HepG2 (cell line): ENCODE results near the gene KLHL5. TPM values are rescaled to one million over a fixed set of nuclear protein-coding genes. Genes with fewer than 3 reads are reported as not detected.

Experiments
- CHCHD3 ChIP-seq: sonication (generic); formaldehyde crosslinking; IDR thresholded peaks from 2 replicates; pipeline ENCODE4 v1.8.0; 2022; ENCODE audit warnings: mild to moderate bottlenecking, missing genetic modification reagents, moderate library complexity
- CHD2 ChIP-seq: IDR thresholded peaks from 2 replicates; pipeline ENCODE4 v1.6.1; 2011; ENCODE audit warnings: low read depth, low read length, improper control_type of control experiment
- CREB1 ChIP-seq, 2 experiments: fragments of 450-650 bp in 1 of 2; IDR thresholded peaks; 2 replicates each; pipeline ENCODE4 v1.6.1; 2016 to 2017; ENCODE audit warnings: control low read depth in 1 of 2, mild to moderate bottlenecking in 1 of 2, missing compliant biosample characterization in 1 of 2, missing genetic modification characterization in 1 of 2
- DNMT1 ChIP-seq: sonication (generic); formaldehyde crosslinking; IDR thresholded peaks from 2 replicates; pipeline ENCODE4 v1.5.1; 2020; ENCODE audit warnings: mild to moderate bottlenecking, missing genetic modification reagents
- ETS1 ChIP-seq: sonication (generic); formaldehyde crosslinking; IDR thresholded peaks from 2 replicates; pipeline ENCODE4 v1.4.0; 2020; ENCODE audit warnings: missing genetic modification reagents
- ETV6 ChIP-seq: sonication (generic); formaldehyde crosslinking; conservative IDR thresholded peaks from 2 replicates; pipeline ENCODE4 v1.4.0; 2020; ENCODE audit warnings: missing genetic modification reagents
- FOXM1 ChIP-seq: sonication (generic); formaldehyde crosslinking; IDR thresholded peaks from 2 replicates; pipeline ENCODE4 v1.5.0; 2020; ENCODE audit warnings: missing genetic modification reagents
- GRHL1 ChIP-seq: sonication (generic); formaldehyde crosslinking; conservative IDR thresholded peaks from 2 replicates; pipeline ENCODE4 v1.8.0; 2022; ENCODE audit warnings: missing genetic modification reagents
- IRF9 ChIP-seq: sonication (generic); formaldehyde crosslinking; IDR thresholded peaks from 2 replicates; pipeline ENCODE4 v1.8.0; 2022; ENCODE audit warnings: missing genetic modification reagents, mild to moderate bottlenecking, borderline replicate concordance
- KDM3A ChIP-seq: IDR thresholded peaks from 2 replicates; pipeline ENCODE4 v1.6.1; 2018; ENCODE audit warnings: low read depth, missing compliant biosample characterization
- MLLT10 ChIP-seq: sonication (generic); formaldehyde crosslinking; IDR thresholded peaks from 2 replicates; pipeline ENCODE4 v1.4.0; 2020; ENCODE audit warnings: missing genetic modification reagents
- MXD1 ChIP-seq: sonication (generic); formaldehyde crosslinking; IDR thresholded peaks from 2 replicates; pipeline ENCODE4 v1.4.0; 2020; ENCODE audit warnings: mild to moderate bottlenecking, missing genetic modification reagents
- SALL2 ChIP-seq: sonication (generic); formaldehyde crosslinking; IDR thresholded peaks from 2 replicates; pipeline ENCODE4 v1.8.1; 2023; ENCODE audit warnings: mild to moderate bottlenecking, missing genetic modification reagents, inconsistent platforms
- SKIL ChIP-seq: sonication (generic); formaldehyde crosslinking; IDR thresholded peaks from 2 replicates; pipeline ENCODE4 v1.8.0; 2022; ENCODE audit warnings: missing genetic modification reagents, mild to moderate bottlenecking, moderate library complexity, borderline replicate concordance
- TP53 ChIP-seq: sonication (generic); formaldehyde crosslinking; conservative IDR thresholded peaks from 2 replicates; pipeline ENCODE4 v1.4.0; 2020; ENCODE audit warnings: missing genetic modification reagents
- ZMYM3 ChIP-seq: sonication (generic); formaldehyde crosslinking; IDR thresholded peaks from 2 replicates; pipeline ENCODE4 v1.5.1; 2020; ENCODE audit warnings: mild to moderate bottlenecking, missing genetic modification reagents
- ZNF143 ChIP-seq: sonication (generic); formaldehyde crosslinking; IDR thresholded peaks from 2 replicates; pipeline ENCODE4 v1.4.0; 2020; ENCODE audit warnings: missing genetic modification reagents
- ZNF205 ChIP-seq: IDR thresholded peaks from 2 replicates; pipeline ENCODE4 v1.6.1; 2018; ENCODE audit warnings: missing biosample characterization, missing genetic modification reagents
- ZNF747 ChIP-seq: sonication (generic); formaldehyde crosslinking; IDR thresholded peaks from 2 replicates; pipeline ENCODE4 v1.8.1; 2023; ENCODE audit warnings: missing genetic modification reagents, mild to moderate bottlenecking, borderline replicate concordance
- ZNF800 ChIP-seq: sonication (generic); formaldehyde crosslinking; IDR thresholded peaks from 2 replicates; pipeline ENCODE4 v1.4.0; 2020; ENCODE audit warnings: missing genetic modification reagents
- polyA plus RNA-seq, 8 experiments: library from polyadenylated mRNA; depleted of rRNA in 3 of 8; stranded (reverse) in 7 of 8; unstranded in 1 of 8; fragments of >200 nt; fragmentation: Illumina TruSeq in 4 of 8; extraction: Trizol in 4 of 8; gene quantifications; 2 replicates each; pipeline versions ENCODE4 v1.2.1 to v1.2.3, GENCODE V29; 2011 to 2016; ENCODE audit warnings: low read depth in 4 of 8, missing spikeins in 1 of 8, mixed read lengths in 1 of 8; ENCODE audit not compliant: insufficient read depth in 1 of 8
- total RNA-seq, 5 experiments: library from RNA; depleted of rRNA; stranded (reverse); fragments of >200 nt; fragmentation: Illumina TruSeq; extraction: Trizol; gene quantifications; 2 replicates each; pipeline ENCODE4 v1.2.3, GENCODE V29; 2016; ENCODE audit warnings: low read depth in 1 of 5

Gene KLHL5
- total and polyA plus RNA-seq, 2 of the 13 experiments (the other 11 are each of a cell fraction or from before 2014, with no cell fraction given): 36.2 to 38.7 TPM

GRCh38 chr4:39046249-39046648 lies 15.8 kb upstream of the KLHL5 start (continued):
- TF ChIP-seq ZNF143 (CRISPR knock-in tag) (no peak), GRHL1 (CRISPR knock-in tag) (no peak), ZNF800 (CRISPR knock-in tag) (no peak), IRF9 (no peak), DNMT1 (CRISPR knock-in tag) (no peak), MXD1 (CRISPR knock-in tag) (no peak), SALL2 (no peak), MLLT10 (CRISPR knock-in tag) (no peak), FOXM1 (CRISPR knock-in tag) (no peak), SKIL (no peak), CREB1 (IDR thresholded peaks at IDR 0.05) (no peak), CREB1 (CRISPR knock-in tag; IDR thresholded peaks at IDR 0.05) (peak; percentile 13; the same call in 1 of the 2 replicates), ETV6 (CRISPR knock-in tag) (no peak), ZNF205 (CRISPR knock-in tag) (no peak), ZMYM3 (CRISPR knock-in tag) (peak; percentile 60; the same call in 1 of the 2 replicates), CHCHD3 (no peak), ETS1 (CRISPR knock-in tag) (no peak), TP53 (CRISPR knock-in tag) (no peak), KDM3A (CRISPR knock-in tag) (0 out of 2 replicates have a peak, but pooled peaks have one; percentile 34), CHD2 (no peak), ZNF747 (CRISPR knock-in tag) (no peak)
